GM19467 (cell line): ENCODE measurements around the gene PCDHB2.
"Not testable (repeated sequence)": the region's sequence is repeated elsewhere in the genome, so short reads cannot be mapped to it uniquely, and the experiment has no call there.

Experiments
- ATAC-seq: cut with Tn5 transposase; IDR thresholded peaks from one replicate; pipeline ENCODE4 v1.9.1; 2021; ENCODE audit warnings: mild to moderate bottlenecking, moderate library complexity; ENCODE audit not compliant: unreplicated experiment

The PCDHB2 gene

DNA sequence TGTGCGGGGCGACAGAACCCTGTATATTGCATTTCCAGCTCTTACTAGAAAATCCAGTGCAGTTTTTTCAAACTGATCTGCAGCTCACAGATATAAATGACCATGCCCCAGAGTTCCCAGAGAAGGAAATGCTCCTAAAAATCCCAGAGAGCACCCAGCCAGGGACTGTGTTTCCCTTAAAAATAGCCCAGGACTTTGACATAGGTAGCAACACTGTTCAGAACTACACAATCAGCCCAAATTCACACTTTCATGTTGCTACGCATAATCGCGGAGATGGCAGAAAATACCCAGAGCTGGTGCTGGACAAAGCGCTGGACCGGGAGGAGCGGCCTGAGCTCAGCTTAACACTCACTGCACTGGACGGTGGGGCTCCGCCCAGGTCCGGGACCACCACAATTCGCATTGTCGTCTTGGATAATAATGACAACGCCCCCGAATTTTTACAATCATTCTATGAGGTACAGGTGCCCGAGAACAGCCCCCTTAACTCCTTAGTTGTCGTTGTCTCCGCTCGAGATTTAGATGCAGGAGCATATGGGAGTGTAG, 41.4 kb downstream of the PCDHB2 start:
- no peak for ATAC-seq

DNA sequence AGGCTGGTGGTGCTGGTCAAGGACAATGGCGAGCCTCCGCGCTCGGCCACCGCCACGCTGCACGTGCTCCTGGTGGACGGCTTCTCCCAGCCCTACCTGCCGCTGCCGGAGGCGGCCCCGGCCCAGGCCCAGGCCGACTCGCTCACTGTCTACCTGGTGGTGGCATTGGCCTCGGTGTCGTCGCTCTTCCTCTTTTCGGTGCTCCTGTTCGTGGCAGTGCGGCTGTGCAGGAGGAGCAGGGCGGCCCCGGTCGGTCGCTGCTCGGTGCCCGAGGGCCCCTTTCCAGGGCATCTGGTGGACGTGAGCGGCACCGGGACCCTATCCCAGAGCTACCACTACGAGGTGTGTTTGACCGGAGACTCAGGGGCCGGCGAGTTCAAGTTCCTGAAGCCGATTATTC, 42.9 kb downstream of the PCDHB2 start:
- ATAC-seq: not testable (repeated sequence)
